Smooth muscle cell (in vitro differentiated cells): ENCODE measurements around the gene WBP2NL. TPM values are rescaled to one million over a fixed set of nuclear protein-coding genes. Genes with fewer than 3 reads are reported as not detected.

Experiments
- DNase-seq: peaks from one replicate; lab custom pipeline; 2025; ENCODE audit not compliant: unreplicated experiment; lab: John Stamatoyannopoulos, UW
- H2AFZ ChIP-seq: fragments of 200-600 bp; sonication (generic); 2 replicates; pipeline ENCODE4 v1.6.0; 2016; ENCODE audit warnings: antibody characterized with exemption, low read depth, mild to moderate bottlenecking
- H3F3A ChIP-seq: fragments of 200-600 bp; sonication (generic); 2 replicates; pipeline ENCODE4 v1.6.0; 2017; ENCODE audit warnings: antibody characterized with exemption, low read depth
- H3K27ac ChIP-seq: fragments of 200-600 bp; sonication (generic); 2 replicates; pipeline ENCODE4 v1.5.1; 2016; ENCODE audit warnings: low read depth, mild to moderate bottlenecking
- H3K27me3 ChIP-seq: fragments of 200-600 bp; sonication (generic); 2 replicates; pipeline ENCODE4 v1.6.1; 2016; ENCODE audit warnings: low read depth, mild to moderate bottlenecking
- H3K36me3 ChIP-seq: fragments of 200-600 bp; sonication (generic); 2 replicates; pipeline ENCODE4 v1.5.1; 2016; ENCODE audit warnings: low read depth
- H3K4me1 ChIP-seq: fragments of 200-600 bp; sonication (generic); 2 replicates; pipeline ENCODE4 v1.5.1; 2016; ENCODE audit warnings: low read depth
- H3K4me2 ChIP-seq: fragments of 200-600 bp; sonication (generic); 2 replicates; pipeline ENCODE4 v1.6.0; 2016; ENCODE audit warnings: mild to moderate bottlenecking
- H3K4me3 ChIP-seq: fragments of 200-600 bp; sonication (generic); 2 replicates; pipeline ENCODE4 v1.5.1; 2016; ENCODE audit warnings: mild to moderate bottlenecking
- H3K79me2 ChIP-seq: fragments of 200-600 bp; sonication (generic); 2 replicates; pipeline ENCODE4 v1.6.0; 2016; ENCODE audit warnings: low read depth, mild to moderate bottlenecking
- H3K9ac ChIP-seq: fragments of 200-600 bp; sonication (generic); 2 replicates; pipeline ENCODE4 v1.6.0; 2016; ENCODE audit warnings: low read depth
- H3K9me3 ChIP-seq: fragments of 200-600 bp; sonication (generic); replicated peaks from 2 replicates; pipeline ENCODE4 v1.5.1; 2016; ENCODE audit warnings: low read depth
- H4K20me1 ChIP-seq: fragments of 200-600 bp; sonication (generic); 2 replicates; pipeline ENCODE4 v1.6.0; 2016; ENCODE audit warnings: low read depth
- WGBS: methylation state at CpG from one replicate; pipeline ENCODE4 v1.1.7; 2016; ENCODE audit warnings: low lambda C conversion rate; 5-methylcytosine and 5-hydroxymethylcytosine counted together
- polyA plus RNA-seq: library from polyadenylated mRNA; unstranded; fragments of >200 nt; fragmentation: Nextera tagmentation; extraction: Ambion mirVana; gene quantifications from 2 replicates; pipeline ENCODE4 v1.2.1, GENCODE V29; 2016
- total RNA-seq: library from RNA; depleted of rRNA; stranded (reverse); fragments of >200 nt; gene quantifications from 2 replicates; pipeline ENCODE4 v1.2.3, GENCODE V29; 2014
- TF ChIP-seq, protein P1 (sequence below): fragments of 200-600 bp; sonication (generic); IDR thresholded peaks from 2 replicates; pipeline ENCODE4 v1.5.1; 2017; ENCODE audit warnings: borderline replicate concordance, mild to moderate bottlenecking, antibody characterized with exemption; ENCODE audit not compliant: insufficient read depth, poor library complexity, severe bottlenecking

WBP2NL gene
- total and polyA plus RNA-seq, 2 experiments from 2014 or later = 0.10 TPM; not detected in 1

DNA sequence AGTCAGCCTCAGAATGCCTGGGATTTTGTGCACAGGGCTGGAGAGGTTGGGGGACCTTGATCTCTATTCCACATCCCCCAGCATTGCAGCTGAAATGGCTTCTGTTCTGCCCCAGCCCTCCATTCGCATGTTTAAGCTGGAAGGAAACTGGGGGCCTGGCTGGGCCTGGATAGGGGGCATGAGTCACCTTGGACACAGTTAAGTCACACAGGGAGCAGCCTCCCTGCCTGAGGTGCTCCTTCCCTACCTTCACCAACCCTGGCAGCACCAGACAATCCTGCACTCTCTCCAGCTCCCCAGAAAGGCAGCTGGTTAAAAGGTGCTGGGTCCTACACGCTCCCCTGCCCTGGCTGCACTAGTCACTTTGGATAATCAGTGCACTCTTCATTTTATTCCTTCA is 45.9 kb upstream of the WBP2NL start:
- no peak overlapping the region for H3K9ac ChIP-seq
- H3K27me3 ChIP-seq = no peaks in the 10 kb centered on the region
- H3K4me3 ChIP-seq = no peak overlapping the region
- H3K4me2 ChIP-seq = no peak overlapping the region
- H3K9me3 ChIP-seq = no peaks in the 10 kb centered on the region
- H3F3A ChIP-seq = no peaks in the 10 kb centered on the region
- H4K20me1 ChIP-seq = no peaks in the 10 kb centered on the region
- 77% methylated on average over 2 of the region's 2 CpGs for WGBS
- no peak overlapping the region for H3K27ac ChIP-seq
- peaks cover 6% of the 10 kb centered on the region for H3K4me1 ChIP-seq
- H2AFZ ChIP-seq = no peak overlapping the region
- no peaks in the 10 kb centered on the region for H3K36me3 ChIP-seq
- TF ChIP-seq, protein P1, sequence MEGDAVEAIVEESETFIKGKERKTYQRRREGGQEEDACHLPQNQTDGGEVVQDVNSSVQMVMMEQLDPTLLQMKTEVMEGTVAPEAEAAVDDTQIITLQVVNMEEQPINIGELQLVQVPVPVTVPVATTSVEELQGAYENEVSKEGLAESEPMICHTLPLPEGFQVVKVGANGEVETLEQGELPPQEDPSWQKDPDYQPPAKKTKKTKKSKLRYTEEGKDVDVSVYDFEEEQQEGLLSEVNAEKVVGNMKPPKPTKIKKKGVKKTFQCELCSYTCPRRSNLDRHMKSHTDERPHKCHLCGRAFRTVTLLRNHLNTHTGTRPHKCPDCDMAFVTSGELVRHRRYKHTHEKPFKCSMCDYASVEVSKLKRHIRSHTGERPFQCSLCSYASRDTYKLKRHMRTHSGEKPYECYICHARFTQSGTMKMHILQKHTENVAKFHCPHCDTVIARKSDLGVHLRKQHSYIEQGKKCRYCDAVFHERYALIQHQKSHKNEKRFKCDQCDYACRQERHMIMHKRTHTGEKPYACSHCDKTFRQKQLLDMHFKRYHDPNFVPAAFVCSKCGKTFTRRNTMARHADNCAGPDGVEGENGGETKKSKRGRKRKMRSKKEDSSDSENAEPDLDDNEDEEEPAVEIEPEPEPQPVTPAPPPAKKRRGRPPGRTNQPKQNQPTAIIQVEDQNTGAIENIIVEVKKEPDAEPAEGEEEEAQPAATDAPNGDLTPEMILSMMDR = no peak
- no peaks in the 10 kb centered on the region for H3K79me2 ChIP-seq
- no peak for DNase-seq

DNA sequence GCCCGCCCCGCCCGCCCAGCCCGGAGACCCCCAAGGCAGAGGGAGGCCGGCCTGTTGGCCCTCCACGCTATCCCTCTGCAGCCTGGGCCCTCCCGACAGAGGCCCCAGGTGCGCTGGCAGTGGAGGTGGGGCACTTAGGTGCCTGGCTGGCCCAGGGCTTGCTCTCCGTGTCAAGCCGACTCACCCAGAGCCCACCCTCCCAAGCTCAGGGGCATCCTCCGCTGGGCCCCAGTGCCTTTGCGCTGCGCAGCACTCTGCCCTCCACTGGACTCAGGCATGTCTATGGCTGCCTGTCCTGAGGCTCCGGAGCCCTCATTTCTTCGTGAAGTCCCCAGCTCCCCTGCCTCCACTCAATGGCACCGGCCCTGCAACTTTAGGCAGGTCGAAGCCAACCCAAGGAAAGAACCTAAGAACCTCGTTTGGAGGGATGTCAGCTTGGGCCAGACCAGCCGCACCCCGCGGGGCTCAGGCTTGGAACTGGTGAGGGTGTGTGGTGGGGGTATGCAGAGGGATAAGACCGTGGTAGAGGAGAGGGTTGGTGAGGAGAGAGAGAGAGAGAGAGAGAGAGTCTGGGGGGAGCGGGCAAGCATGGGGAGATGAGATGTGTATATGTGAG is 40.5 kb upstream of the WBP2NL start:
- H3K27ac ChIP-seq = no peak overlapping the region
- no peaks in the 10 kb centered on the region for H3F3A ChIP-seq
- no peaks in the 10 kb centered on the region for H3K36me3 ChIP-seq
- H3K79me2 ChIP-seq = no peaks in the 10 kb centered on the region
- H3K4me3 ChIP-seq = no peak overlapping the region
- H3K9me3 ChIP-seq = no peaks in the 10 kb centered on the region
- DNase-seq = no peak
- H3K4me2 ChIP-seq = peak overlapping the region; percentile 81
- peak overlapping the region; percentile 62 for H2AFZ ChIP-seq
- no peak overlapping the region for H3K9ac ChIP-seq
- no peaks in the 10 kb centered on the region for H3K27me3 ChIP-seq
- TF ChIP-seq, protein P1 = no peak
- WGBS = 71% methylated on average over 14 of the region's 23 CpGs
- no peaks in the 10 kb centered on the region for H3K4me1 ChIP-seq
- H4K20me1 ChIP-seq = no peaks in the 10 kb centered on the region

DNA sequence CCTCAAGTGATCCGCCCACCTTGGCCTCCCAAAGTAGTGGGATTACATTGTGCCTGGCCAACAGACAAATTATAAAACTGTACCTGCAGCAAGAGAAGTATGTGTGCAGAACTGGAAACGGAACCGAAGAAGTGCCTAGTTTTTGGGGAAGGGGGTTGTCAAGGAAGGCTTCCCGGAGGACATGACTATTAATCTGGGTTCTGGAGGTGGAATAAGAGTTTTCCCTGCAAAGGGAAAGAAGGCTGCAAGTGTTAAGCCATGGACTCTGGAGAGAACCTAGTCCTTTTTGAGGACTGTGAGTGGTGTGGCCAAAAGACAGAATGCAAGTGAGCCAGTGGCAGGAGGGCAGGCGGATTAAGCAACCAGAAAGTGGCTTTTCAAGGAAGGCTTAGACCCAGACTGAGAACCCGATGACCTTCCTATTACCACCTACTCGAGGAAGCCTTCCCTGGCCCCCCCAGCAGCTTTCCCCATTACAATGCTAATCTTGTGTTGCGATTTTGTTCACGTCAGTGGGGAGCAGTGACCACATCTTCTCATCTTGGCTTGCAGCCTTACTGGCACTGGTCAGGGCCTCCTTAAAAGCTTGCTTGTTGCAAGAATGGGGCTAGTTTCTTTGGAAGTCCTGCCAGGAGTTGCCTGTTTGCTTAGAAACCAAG is 35.0 kb upstream of the WBP2NL start:
- Histone ChIP-seq H3K9me3 (no peaks in the 10 kb centered on the region), H3K27ac (no peak overlapping the region), H2AFZ (no peak overlapping the region), H3K4me3 (no peak overlapping the region), H3K9ac (no peak overlapping the region), H4K20me1 (no peaks in the 10 kb centered on the region), H3K27me3 (no peaks in the 10 kb centered on the region), H3K36me3 (no peaks in the 10 kb centered on the region), H3K4me2 (no peak overlapping the region), H3F3A (no peaks in the 10 kb centered on the region), H3K79me2 (no peaks in the 10 kb centered on the region), H3K4me1 (peaks cover 7% of the 10 kb centered on the region)
- TF ChIP-seq, protein P1 = no peak
- WGBS = 79% methylated on average over 9 of the region's 9 CpGs
- DNase-seq = no peak

DNA sequence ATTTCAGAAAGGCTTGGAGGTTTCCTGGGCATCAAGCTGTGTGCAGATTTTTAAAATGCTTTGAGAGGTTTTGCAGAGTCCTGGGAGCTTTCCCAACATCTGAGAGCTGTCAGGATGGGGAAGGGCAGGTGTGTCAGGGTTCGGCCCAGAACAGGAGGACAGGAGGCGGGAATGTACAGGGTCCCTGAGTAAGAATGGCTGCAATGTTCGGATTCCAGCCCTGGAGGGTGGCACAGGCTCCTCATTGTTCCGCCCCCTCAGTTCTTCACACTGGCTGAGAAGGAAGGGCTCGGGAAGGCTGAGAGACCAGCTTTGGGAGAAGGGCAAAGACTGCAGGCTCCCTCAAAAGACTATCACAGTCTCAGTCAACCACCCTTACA is 34.5 kb upstream of the WBP2NL start:
- H3K4me3 ChIP-seq = no peak overlapping the region
- no peaks in the 10 kb centered on the region for H3K79me2 ChIP-seq
- H3K4me1 ChIP-seq = peaks cover 7% of the 10 kb centered on the region
- H4K20me1 ChIP-seq = no peaks in the 10 kb centered on the region
- TF ChIP-seq, protein P1 = no peak
- H3K4me2 ChIP-seq = no peak overlapping the region
- WGBS = 78% methylated on average over 5 of the region's 5 CpGs
- DNase-seq = no peak
- H3K36me3 ChIP-seq = no peaks in the 10 kb centered on the region
- H3F3A ChIP-seq = no peaks in the 10 kb centered on the region
- no peak overlapping the region for H2AFZ ChIP-seq
- H3K9ac ChIP-seq = no peak overlapping the region
- no peaks in the 10 kb centered on the region for H3K27me3 ChIP-seq
- H3K9me3 ChIP-seq = no peaks in the 10 kb centered on the region
- no peak overlapping the region for H3K27ac ChIP-seq
